Skeletal muscle satellite cell (primary cell): ENCODE data around the gene CDK14.

Source experiments
- H3K27me3 ChIP-seq: 2 replicates; pipeline ENCODE4 v1.7.0; 2013; ENCODE audit warnings: low read length; ENCODE audit not compliant: control insufficient read depth, insufficient read depth
- H3K36me3 ChIP-seq: 2 replicates; pipeline ENCODE4 v1.7.0; 2013; ENCODE audit warnings: mild to moderate bottlenecking, control low read depth, low read length; ENCODE audit not compliant: insufficient read depth
- H3K4me1 ChIP-seq: 2 replicates; pipeline ENCODE4 v1.7.0; 2013; ENCODE audit warnings: low read length; ENCODE audit not compliant: control insufficient read depth, insufficient read depth
- H3K4me2 ChIP-seq: 2 replicates; pipeline ENCODE4 v1.7.0; 2013; ENCODE audit warnings: mild to moderate bottlenecking, low read length
- H3K4me3 ChIP-seq: 2 replicates; pipeline ENCODE4 v1.7.0; 2013; ENCODE audit warnings: low read length
- H3K9ac ChIP-seq: 2 replicates; pipeline ENCODE4 v1.7.0; 2013; ENCODE audit warnings: mild to moderate bottlenecking, low read depth, low read length, moderate library complexity
- H3K9me3 ChIP-seq: replicated peaks from 2 replicates; pipeline ENCODE4 v1.7.0; 2013; ENCODE audit warnings: mild to moderate bottlenecking, control low read depth, low read length

CDK14 gene

GRCh38 chr7:90597563-90598253 is 1.6 kb downstream of the CDK14 start:
- peak overlapping the region; percentile 90 for H3K9ac ChIP-seq
- no peaks in the 10 kb centered on the region for H3K9me3 ChIP-seq
- H3K36me3 ChIP-seq: no peaks in the 10 kb centered on the region
- peak overlapping the region; percentile 88 for H3K4me2 ChIP-seq
- H3K4me3 ChIP-seq: peak overlapping the region; percentile 84
- no peaks in the 10 kb centered on the region for H3K27me3 ChIP-seq
- H3K4me1 ChIP-seq: peaks cover 47% of the 10 kb centered on the region

GRCh38 chr7:90599038-90599437 is 2.9 kb downstream of the CDK14 start:
- Histone ChIP-seq H3K4me2 (peak overlapping the region; percentile 34), H3K27me3 (no peaks in the 10 kb centered on the region), H3K4me1 (peaks cover 38% of the 10 kb centered on the region), H3K36me3 (no peaks in the 10 kb centered on the region), H3K4me3 (peak overlapping the region; percentile 38), H3K9me3 (no peaks in the 10 kb centered on the region), H3K9ac (no peak overlapping the region)

- Histone ChIP-seq H3K4me2 (peak overlapping the region; percentile 34), H3K9me3 (no peaks in the 10 kb centered on the region), H3K27me3 (no peaks in the 10 kb centered on the region), H3K4me1 (peaks cover 32% of the 10 kb centered on the region), H3K4me3 (peak overlapping the region; percentile 20), H3K9ac (peak overlapping the region; percentile 16), H3K36me3 (no peaks in the 10 kb centered on the region)
Measured at GRCh38 chr7:90599892-90600555, 3.9 kb downstream of the CDK14 start.

- no peak overlapping the region for H3K9ac ChIP-seq
- no peaks in the 10 kb centered on the region for H3K9me3 ChIP-seq
- H3K4me2 ChIP-seq: no peak overlapping the region
- H3K4me3 ChIP-seq: no peak overlapping the region
- H3K4me1 ChIP-seq: peaks cover 27% of the 10 kb centered on the region
- no peaks in the 10 kb centered on the region for H3K27me3 ChIP-seq
- H3K36me3 ChIP-seq: no peaks in the 10 kb centered on the region
Measured at GRCh38 chr7:90602303-90602702, 6.2 kb downstream of the CDK14 start.

- Histone ChIP-seq H3K4me1 (peaks cover 25% of the 10 kb centered on the region), H3K9me3 (no peaks in the 10 kb centered on the region), H3K36me3 (no peaks in the 10 kb centered on the region), H3K4me3 (no peak overlapping the region), H3K4me2 (no peak overlapping the region), H3K27me3 (no peaks in the 10 kb centered on the region), H3K9ac (no peak overlapping the region)
Measured at GRCh38 chr7:90603346-90603745, 7.2 kb downstream of the CDK14 start.

- Histone ChIP-seq H3K36me3 (peaks cover under 1% of the 10 kb centered on the region), H3K9ac (no peak overlapping the region), H3K27me3 (no peaks in the 10 kb centered on the region), H3K4me1 (peaks cover 19% of the 10 kb centered on the region), H3K4me2 (no peak overlapping the region), H3K9me3 (no peaks in the 10 kb centered on the region), H3K4me3 (no peak overlapping the region)
Measured at GRCh38 chr7:90604383-90604782, 8.3 kb downstream of the CDK14 start.

- Histone ChIP-seq H3K9ac (no peak overlapping the region), H3K9me3 (no peaks in the 10 kb centered on the region), H3K36me3 (peaks cover 3% of the 10 kb centered on the region), H3K4me3 (no peak overlapping the region), H3K27me3 (no peaks in the 10 kb centered on the region), H3K4me1 (peaks cover 12% of the 10 kb centered on the region), H3K4me2 (no peak overlapping the region)
Measured at GRCh38 chr7:90605055-90605454, 8.9 kb downstream of the CDK14 start.

GRCh38 chr7:90607196-90607595 is 11.1 kb downstream of the CDK14 start:
- no peak overlapping the region for H3K9ac ChIP-seq
- H3K9me3 ChIP-seq: no peaks in the 10 kb centered on the region
- peaks cover 3% of the 10 kb centered on the region for H3K36me3 ChIP-seq
- H3K4me1 ChIP-seq: no peaks in the 10 kb centered on the region
- H3K4me3 ChIP-seq: no peak overlapping the region
- no peaks in the 10 kb centered on the region for H3K27me3 ChIP-seq
- no peak overlapping the region for H3K4me2 ChIP-seq

- no peaks in the 10 kb centered on the region for H3K9me3 ChIP-seq
- H3K27me3 ChIP-seq: no peaks in the 10 kb centered on the region
- peaks cover 3% of the 10 kb centered on the region for H3K36me3 ChIP-seq
- peaks cover 4% of the 10 kb centered on the region for H3K4me1 ChIP-seq
- no peak overlapping the region for H3K9ac ChIP-seq
- no peak overlapping the region for H3K4me2 ChIP-seq
- H3K4me3 ChIP-seq: no peak overlapping the region
Measured at GRCh38 chr7:90610105-90610504, 14.0 kb downstream of the CDK14 start.

GRCh38 chr7:90611115-90611514 is 15.0 kb downstream of the CDK14 start:
- no peak overlapping the region for H3K4me3 ChIP-seq
- H3K9ac ChIP-seq: no peak overlapping the region
- H3K4me1 ChIP-seq: peaks cover 4% of the 10 kb centered on the region
- no peaks in the 10 kb centered on the region for H3K9me3 ChIP-seq
- H3K36me3 ChIP-seq: peaks cover 3% of the 10 kb centered on the region
- H3K27me3 ChIP-seq: no peaks in the 10 kb centered on the region
- H3K4me2 ChIP-seq: no peak overlapping the region

GRCh38 chr7:90613088-90613498 is 17.0 kb downstream of the CDK14 start:
- Histone ChIP-seq H3K27me3 (no peaks in the 10 kb centered on the region), H3K36me3 (peaks cover 3% of the 10 kb centered on the region), H3K9ac (no peak overlapping the region), H3K4me3 (no peak overlapping the region), H3K4me1 (peaks cover 4% of the 10 kb centered on the region), H3K9me3 (no peaks in the 10 kb centered on the region), H3K4me2 (no peak overlapping the region)

- Histone ChIP-seq H3K4me2 (no peak overlapping the region), H3K9ac (no peak overlapping the region), H3K27me3 (no peaks in the 10 kb centered on the region), H3K36me3 (no peaks in the 10 kb centered on the region), H3K4me1 (peaks cover 8% of the 10 kb centered on the region), H3K4me3 (no peak overlapping the region), H3K9me3 (no peaks in the 10 kb centered on the region)
Measured at GRCh38 chr7:90617442-90617841, 21.3 kb downstream of the CDK14 start.
